ENCODE measurements around the gene ARHGAP15. TPM values are rescaled to one million over a fixed set of nuclear protein-coding genes. Genes with fewer than 3 reads are reported as not detected.

ARHGAP15 gene
- total and polyA plus RNA-seq, 4 donors = 3.8 to 17.9 (median 13.2) TPM

- no peak overlapping the region for H3K4me3 ChIP-seq (ENCODE audit: low read depth in 1 of 3, low read length in 3 of 3)
- H3K4me1 ChIP-seq (ENCODE audit: control insufficient read depth in 4 of 4, insufficient read depth in 4 of 4, low read length in 3 of 4) = no peaks in the 10 kb centered on the region
- no peaks in the 10 kb centered on the region for H3K9me3 ChIP-seq (ENCODE audit: control insufficient read depth in 4 of 4, low read length in 3 of 4)
- H3K9ac ChIP-seq (ENCODE audit: low read depth in 1 of 2, low read length in 2 of 2) = no peak overlapping the region
- no peak for DNase-seq (ENCODE audit: low spot score)
- TF ChIP-seq MAX (IDR thresholded peaks at IDR 0.05) = no peak
- TF ChIP-seq ZBTB33 (IDR thresholded peaks at IDR 0.05) = no peak
- TF ChIP-seq JUND (IDR thresholded peaks at IDR 0.05) = no peak
- 57% methylated on average over 1 of the region's 1 CpG for WGBS
- no peak overlapping the region for H3K27ac ChIP-seq (ENCODE audit: low read depth in 1 of 2, low read length in 2 of 2)
- H3K27me3 ChIP-seq (ENCODE audit: control insufficient read depth in 4 of 4, insufficient read depth in 4 of 4, low read length in 3 of 4) = no peaks in the 10 kb centered on the region
- no peaks in the 10 kb centered on the region for H3K36me3 ChIP-seq (ENCODE audit: control insufficient read depth in 4 of 4, insufficient read depth in 3 of 4, low read depth in 1 of 4, low read length in 3 of 4)
These were observed 444.9 kb downstream of the ARHGAP15 start for GRCh38 chr2:143574069-143574468.

GRCh38 chr2:143575340-143575739 is 446.1 kb downstream of the ARHGAP15 start:
- H3K27ac ChIP-seq (ENCODE audit: low read depth in 1 of 2, low read length in 2 of 2) = no peak overlapping the region
- H3K27me3 ChIP-seq (ENCODE audit: control insufficient read depth in 4 of 4, insufficient read depth in 4 of 4, low read length in 3 of 4) = no peaks in the 10 kb centered on the region
- H3K9me3 ChIP-seq (ENCODE audit: control insufficient read depth in 4 of 4, low read length in 3 of 4) = no peaks in the 10 kb centered on the region
- H3K4me1 ChIP-seq (ENCODE audit: control insufficient read depth in 4 of 4, insufficient read depth in 4 of 4, low read length in 3 of 4) = no peaks in the 10 kb centered on the region
- TF ChIP-seq NR2F2 (IDR thresholded peaks at IDR 0.05) (no peak), RAD21 (IDR thresholded peaks at IDR 0.05) (peak in 1 of 2 donors; percentile 43), TAF1 (conservative IDR thresholded peaks at IDR 0.05) (no peak)
- no peak for DNase-seq (ENCODE audit: low spot score)
- no peaks in the 10 kb centered on the region for H3K36me3 ChIP-seq (ENCODE audit: control insufficient read depth in 4 of 4, insufficient read depth in 3 of 4, low read depth in 1 of 4, low read length in 3 of 4)
- H3K4me3 ChIP-seq (ENCODE audit: low read depth in 1 of 3, low read length in 3 of 3) = no peak overlapping the region
- no peak overlapping the region for H3K9ac ChIP-seq (ENCODE audit: low read depth in 1 of 2, low read length in 2 of 2)
- WGBS = 71% methylated on average over 3 of the region's 3 CpGs

GRCh38 chr2:143577489-143577888 is 448.3 kb downstream of the ARHGAP15 start:
- H3K4me3 ChIP-seq (ENCODE audit: low read depth in 1 of 3, low read length in 3 of 3) = no peak overlapping the region
- TF ChIP-seq SP1 (IDR thresholded peaks at IDR 0.05) = no peak
- TF ChIP-seq ZBTB33 (IDR thresholded peaks at IDR 0.05) = no peak
- no peak for TF ChIP-seq MAX (IDR thresholded peaks at IDR 0.05)
- no peak for TF ChIP-seq NR2F2 (IDR thresholded peaks at IDR 0.05)
- no peak for TF ChIP-seq GABPA (IDR thresholded peaks at IDR 0.05 in 1 of 2, conservative IDR thresholded peaks at IDR 0.05 in 1 of 2)
- TF ChIP-seq RXRA (IDR thresholded peaks at IDR 0.05) = no peak
- no peak for TF ChIP-seq RAD21 (IDR thresholded peaks at IDR 0.05)
- TF ChIP-seq FOXA1 (IDR thresholded peaks at IDR 0.05) = no peak
- no peak overlapping the region for H3K9ac ChIP-seq (ENCODE audit: low read depth in 1 of 2, low read length in 2 of 2)
- H3K4me1 ChIP-seq (ENCODE audit: control insufficient read depth in 4 of 4, insufficient read depth in 4 of 4, low read length in 3 of 4) = no peaks in the 10 kb centered on the region
- 93% methylated on average over 2 of the region's 2 CpGs for WGBS
- H3K27ac ChIP-seq (ENCODE audit: low read depth in 1 of 2, low read length in 2 of 2) = no peak overlapping the region
- no peaks in the 10 kb centered on the region for H3K27me3 ChIP-seq (ENCODE audit: control insufficient read depth in 4 of 4, insufficient read depth in 4 of 4, low read length in 3 of 4)
- no peaks in the 10 kb centered on the region for H3K36me3 ChIP-seq (ENCODE audit: control insufficient read depth in 4 of 4, insufficient read depth in 3 of 4, low read depth in 1 of 4, low read length in 3 of 4)
- H3K9me3 ChIP-seq (ENCODE audit: control insufficient read depth in 4 of 4, low read length in 3 of 4) = no peaks in the 10 kb centered on the region
- DNase-seq (ENCODE audit: low spot score) = no peak

All from liver (tissue), 9 donors.